ENCODE data around the gene GPRIN1.

Gene GPRIN1

GRCh38 chr5:176550275-176550831 is 59.6 kb downstream of the GPRIN1 start:
- H3K27ac ChIP-seq (ENCODE audit: extremely low read depth, low read depth, low read length), result no peak overlapping the region
- TF ChIP-seq ZNF626 (tag by site-specific recombination; IDR thresholded peaks at IDR 0.05) (no peak), ZNF488 (tag by site-specific recombination; IDR thresholded peaks at IDR 0.05) (no peak), ZNF76 (tag by site-specific recombination; IDR thresholded peaks at IDR 0.05; ENCODE audit: borderline replicate concordance, low read depth) (no peak), ZFP3 (tag by site-specific recombination; IDR thresholded peaks at IDR 0.05; ENCODE audit: low read depth) (no peak), KLF1 (tag by site-specific recombination; IDR thresholded peaks at IDR 0.05) (no peak), SP7 (tag by site-specific recombination; IDR thresholded peaks at IDR 0.05) (no peak), ZFHX2 (tag by site-specific recombination; conservative IDR thresholded peaks at IDR 0.05) (no peak), REPIN1 (tag by site-specific recombination; IDR thresholded peaks at IDR 0.05; ENCODE audit: low read depth) (no peak), ZNF398 (tag by site-specific recombination; IDR thresholded peaks at IDR 0.05) (no peak), ZNF529 (tag by site-specific recombination; IDR thresholded peaks at IDR 0.05; ENCODE audit: insufficient replicate concordance) (no peak), ZNF692 (tag by site-specific recombination; IDR thresholded peaks at IDR 0.05) (no peak), ZNF394 (tag by site-specific recombination; IDR thresholded peaks at IDR 0.05; ENCODE audit: borderline replicate concordance) (no peak), ZBTB44 (tag by site-specific recombination; IDR thresholded peaks at IDR 0.05) (no peak), ZNF660 (tag by site-specific recombination; IDR thresholded peaks at IDR 0.05) (no peak), MEIS1 (CRISPR knock-in tag; IDR thresholded peaks at IDR 0.05; ENCODE audit: borderline replicate concordance) (no peak), ZBTB10 (tag by site-specific recombination; IDR thresholded peaks at IDR 0.05) (no peak)
- H3K4me1 ChIP-seq (ENCODE audit: control insufficient read depth, insufficient read depth, low read length), result no peaks in the 10 kb centered on the region
- POLR2A ChIA-PET, result interaction anchor here (0.7 kb wide), 1 partner anchor 13 kb away, joined by 3 read pairs; the partner anchor contains the start of gene RNF44
- CTCF ChIA-PET, result no interaction called here
- H3K4me3 ChIP-seq (ENCODE audit: low read depth, low read length), result no peak overlapping the region
- no peaks in the 10 kb centered on the region for H3K9me3 ChIP-seq (ENCODE audit: control insufficient read depth, insufficient read depth, low read depth, low read length)
- no peaks in the 10 kb centered on the region for H3K36me3 ChIP-seq (ENCODE audit: control insufficient read depth in 2 of 2, insufficient read depth in 1 of 2, low read length in 2 of 2)

- ChIA-PET POLR2A (interaction anchor here (0.7 to 1.5 kb wide), 2 partner anchors 12 to 13 kb away, joined by 3 to 4 read pairs; partner anchors contain the start of gene RNF44), CTCF (no interaction called here)
- Histone ChIP-seq H3K36me3 (ENCODE audit: control insufficient read depth in 2 of 2, insufficient read depth in 1 of 2, low read length in 2 of 2) (no peaks in the 10 kb centered on the region), H3K9me3 (ENCODE audit: control insufficient read depth, insufficient read depth, low read depth, low read length) (no peaks in the 10 kb centered on the region), H3K4me1 (ENCODE audit: control insufficient read depth, insufficient read depth, low read length) (no peaks in the 10 kb centered on the region), H3K4me3 (ENCODE audit: low read depth, low read length) (no peak overlapping the region), H3K27ac (ENCODE audit: extremely low read depth, low read depth, low read length) (no peak overlapping the region)
- TF ChIP-seq ZNF510 (tag by site-specific recombination; IDR thresholded peaks at IDR 0.05; ENCODE audit: insufficient replicate concordance) (no peak), ZNF501 (tag by site-specific recombination; IDR thresholded peaks at IDR 0.05) (no peak), ZNF169 (tag by site-specific recombination; IDR thresholded peaks at IDR 0.05) (no peak), ZIC2 (tag by site-specific recombination; IDR thresholded peaks at IDR 0.05) (no peak), ZNF664 (tag by site-specific recombination; IDR thresholded peaks at IDR 0.05) (no peak), INSM2 (tag by site-specific recombination; IDR thresholded peaks at IDR 0.05) (no peak), ZNF133 (tag by site-specific recombination; IDR thresholded peaks at IDR 0.05) (no peak), ZNF654 (tag by site-specific recombination; IDR thresholded peaks at IDR 0.05; ENCODE audit: low read depth) (no peak)
These were observed 60.1 kb downstream of the GPRIN1 start for GRCh38 chr5:176549871-176550270.
